Thyroid gland (tissue), 4 donors: ENCODE data around the gene EMILIN3.

Experiments
- CTCF ChIP-seq, 6 experiments: fragments of 200-600 bp in 3 of 6; fragments of 450-650 bp in 3 of 6; sonication (generic) in 3 of 6; IDR thresholded peaks; one replicate each; pipeline ENCODE4 v1.5.1; 2016 to 2019; ENCODE audit warnings: antibody characterized with exemption in 6 of 6, mild to moderate bottlenecking in 2 of 6, inconsistent platforms in 1 of 6, moderate library complexity in 1 of 6
- POLR2A ChIP-seq, 2 donors: fragments of 450-650 bp; IDR thresholded peaks; one replicate each; pipeline ENCODE4 v1.6.1; 2017; ENCODE audit warnings: antibody characterized with exemption in 2 of 2, mild to moderate bottlenecking in 2 of 2, moderate library complexity in 1 of 2

- TF ChIP-seq CTCF (IDR thresholded peaks at IDR 0.05), result no peak
- no peak for TF ChIP-seq POLR2A (IDR thresholded peaks at IDR 0.05)
Measured at GRCh38 chr20:41357424-41358163, 9.0 kb downstream of the EMILIN3 start.
